Measurements from ENCODE around the gene ATXN7L3. TPM values are rescaled to one million over a fixed set of nuclear protein-coding genes. Genes with fewer than 3 reads are reported as not detected.

The ATXN7L3 gene
- total and polyA plus RNA-seq, 9 of the 15 experiments (the other 6 are each of a cell fraction or from before 2014, with no cell fraction given) = 0.62 to 66.1 (median 33.2) TPM

DNA sequence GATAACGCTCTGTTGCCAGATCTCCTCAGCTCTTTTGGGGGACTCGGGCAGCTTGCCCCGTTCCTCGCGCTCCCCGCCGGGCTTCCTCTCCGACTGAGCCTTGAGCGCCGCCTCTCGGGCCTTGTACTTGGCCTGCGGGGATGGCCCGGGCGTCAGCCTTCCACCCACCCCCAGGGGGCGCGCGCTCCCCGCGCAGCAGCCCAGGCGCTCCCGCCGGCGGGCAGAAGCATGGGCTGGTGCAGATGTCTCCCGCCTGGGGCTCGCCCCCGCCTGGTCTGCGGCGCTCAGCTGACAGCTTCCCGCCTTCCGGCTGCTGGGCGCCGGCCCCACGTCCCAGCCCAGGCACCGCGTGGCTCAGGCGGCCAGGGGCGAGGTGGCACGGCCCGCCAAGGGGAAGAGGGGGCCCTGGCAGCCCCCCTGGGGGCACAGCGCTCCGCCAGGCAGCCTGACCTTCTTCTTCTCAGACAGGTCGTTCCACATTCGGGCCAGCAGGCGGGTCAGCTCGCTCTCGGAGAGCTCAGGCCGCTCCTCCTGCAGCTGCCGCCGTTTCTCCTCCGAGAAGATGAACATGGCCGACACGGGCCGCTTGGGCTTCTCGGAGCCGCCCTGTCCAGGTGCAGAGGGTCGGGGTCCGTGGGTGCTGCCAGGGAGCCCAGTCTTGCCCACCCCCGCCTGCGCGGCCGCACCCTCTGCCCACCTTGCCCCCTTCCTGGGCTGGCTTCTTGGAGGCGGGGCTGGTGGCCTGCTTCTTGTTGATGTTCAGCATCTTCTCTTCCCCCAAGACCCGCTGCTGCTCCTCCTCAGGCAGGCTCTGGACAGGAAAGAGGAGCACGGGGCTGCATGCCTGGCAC, 10.9 kb upstream of the ATXN7L3 start (continued):
- TF ChIP-seq HOMEZ (CRISPR knock-in tag; IDR thresholded peaks at IDR 0.05) (no peak), RUNX1 (IDR thresholded peaks at IDR 0.05; ENCODE audit: low read depth) (0 out of 2 replicates have a peak, but pooled peaks have one; percentile 26), SMAD4 (CRISPR knock-in tag; conservative IDR thresholded peaks at IDR 0.05) (peak; percentile 98), MIER1 (IDR thresholded peaks at IDR 0.05; ENCODE audit: low read depth) (no peak), ZC3H4 (CRISPR knock-in tag; IDR thresholded peaks at IDR 0.05; ENCODE audit: borderline replicate concordance) (no peak), TOE1 (IDR thresholded peaks at IDR 0.05; ENCODE audit: borderline replicate concordance) (no peak), TOE1 (CRISPR knock-in tag; IDR thresholded peaks at IDR 0.05; ENCODE audit: borderline replicate concordance, low read depth) (no peak), FOXA1 (IDR thresholded peaks at IDR 0.05; ENCODE audit: borderline replicate concordance) (no peak), SP1 (CRISPR knock-in tag; IDR thresholded peaks at IDR 0.05) (peak; percentile 62; the same call in 1 of the 2 replicates), LEF1 (IDR thresholded peaks at IDR 0.05) (no peak), ZNF197 (CRISPR knock-in tag; IDR thresholded peaks at IDR 0.05; ENCODE audit: low read depth) (0 out of 2 replicates have a peak, but pooled peaks have one; percentile 46), TBP (optimal IDR thresholded peaks at IDR 0.05; ENCODE audit: low read depth, low read length) (peak; percentile 28), NFE2L1 (tag; IDR thresholded peaks at IDR 0.05; ENCODE audit: borderline replicate concordance, low read depth) (no peak), PCBP2 (IDR thresholded peaks at IDR 0.05; ENCODE audit: low read depth, low read length, poor library complexity, severe bottlenecking) (no peak), ZNF518B (CRISPR knock-in tag; IDR thresholded peaks at IDR 0.05) (no peak), YY1 (IDR thresholded peaks at IDR 0.05; ENCODE audit: borderline replicate concordance in 1 of 3, control insufficient read depth in 1 of 3, extremely low read depth in 1 of 3, insufficient read depth in 3 of 3, insufficient read length in 1 of 3, insufficient replicate concordance in 2 of 3, low read depth in 1 of 3, low read length in 2 of 3) (peak in 2 of 3 experiments; percentile 61 to 77), NELFE (IDR thresholded peaks at IDR 0.05; ENCODE audit: insufficient read depth, insufficient read length) (no peak), PTTG1 (tag; IDR thresholded peaks at IDR 0.05; ENCODE audit: low read depth) (no peak), THRAP3 (IDR thresholded peaks at IDR 0.05; ENCODE audit: borderline replicate concordance) (no peak), CC2D1A (IDR thresholded peaks at IDR 0.05) (no peak; the same call in 1 of the 2 replicates), HMG20A (CRISPR knock-in tag; conservative IDR thresholded peaks at IDR 0.05) (no peak), ZNF3 (CRISPR knock-in tag; IDR thresholded peaks at IDR 0.05) (no peak), POLR2AphosphoS2 (IDR thresholded peaks at IDR 0.05; ENCODE audit: low read length) (peak; percentile 95)

Data from K562 (cell line).